PC-3 (cell line): ENCODE measurements around the gene COX4I1.

Experiments used
- CTCF ChIP-seq: fragments of 300-600 bp; sonication (generic); conservative IDR thresholded peaks from 2 replicates; pipeline ENCODE4 v1.5.1; 2017; ENCODE audit warnings: antibody characterized with exemption, low read depth, mild to moderate bottlenecking, low read length
- EZH2phosphoT487 ChIP-seq: fragments of 300-600 bp; sonication (generic); IDR thresholded peaks from 2 replicates; pipeline ENCODE4 v1.6.1; 2018; ENCODE audit warnings: mild to moderate bottlenecking, antibody characterized with exemption, low read length, borderline replicate concordance

- TF ChIP-seq EZH2phosphoT487, result no peak
- no peak for TF ChIP-seq CTCF
Measured at GRCh38 chr16:85851034-85851785, 51.7 kb downstream of the COX4I1 start.
